GM23248 (cell line): ENCODE data around the gene GALNT2. TPM values are rescaled to one million over a fixed set of nuclear protein-coding genes. Genes with fewer than 3 reads are reported as not detected.

Experiments used
- DNase-seq: peaks from one replicate; pipeline ENCODE4 v3.0.0-alpha.2; 2015
- H2AFZ ChIP-seq: fragments of 200-600 bp; sonication (generic); 2 replicates; pipeline ENCODE4 v1.6.1; 2016; ENCODE audit warnings: antibody characterized with exemption
- H3F3A ChIP-seq: fragments of 200-600 bp; sonication (generic); 2 replicates; pipeline ENCODE4 v1.6.1; 2016; ENCODE audit warnings: mild to moderate bottlenecking, antibody characterized with exemption, mixed run types; ENCODE audit not compliant: insufficient read depth
- H3K27ac ChIP-seq: fragments of 200-600 bp; sonication (generic); 2 replicates; pipeline ENCODE4 v1.5.1; 2016; ENCODE audit warnings: mild to moderate bottlenecking
- H3K27me3 ChIP-seq: fragments of 200-600 bp; sonication (generic); replicated peaks from 2 replicates; pipeline ENCODE4 v1.6.1; 2016; ENCODE audit warnings: mild to moderate bottlenecking; ENCODE audit not compliant: insufficient read depth
- H3K36me3 ChIP-seq: fragments of 200-600 bp; sonication (generic); 2 replicates; pipeline ENCODE4 v1.6.1; 2016; ENCODE audit warnings: low read depth, mild to moderate bottlenecking
- H3K4me1 ChIP-seq: fragments of 200-600 bp; sonication (generic); 2 replicates; pipeline ENCODE4 v1.6.1; 2016; ENCODE audit warnings: mild to moderate bottlenecking; ENCODE audit not compliant: insufficient read depth
- H3K4me2 ChIP-seq: fragments of 200-600 bp; sonication (generic); one replicate; pipeline ENCODE4 v1.6.1; 2016; ENCODE audit warnings: mild to moderate bottlenecking; ENCODE audit not compliant: unreplicated experiment
- H3K4me3 ChIP-seq: fragments of 200-600 bp; sonication (generic); 2 replicates; pipeline ENCODE4 v1.5.1; 2016; ENCODE audit warnings: mild to moderate bottlenecking
- H3K79me2 ChIP-seq: fragments of 200-600 bp; sonication (generic); 2 replicates; pipeline ENCODE4 v1.6.1; 2016; ENCODE audit warnings: mild to moderate bottlenecking; ENCODE audit not compliant: insufficient read depth
- H3K9ac ChIP-seq: fragments of 200-600 bp; sonication (generic); 2 replicates; pipeline ENCODE4 v1.6.1; 2016; ENCODE audit warnings: mild to moderate bottlenecking
- H3K9me2 ChIP-seq: fragments of 200-600 bp; sonication (generic); 2 replicates; pipeline ENCODE4 v1.6.1; 2016; ENCODE audit warnings: mixed run types, mild to moderate bottlenecking, moderate library complexity; ENCODE audit not compliant: insufficient read depth
- H3K9me3 ChIP-seq: fragments of 200-600 bp; sonication (generic); one replicate; pipeline ENCODE4 v1.6.1; 2017; ENCODE audit warnings: low read depth
- H4K20me1 ChIP-seq: fragments of 200-600 bp; sonication (generic); 2 replicates; pipeline ENCODE4 v1.6.0; 2016; ENCODE audit not compliant: insufficient read depth
- EZH2 ChIP-seq: fragments of 200-600 bp; sonication (generic); IDR thresholded peaks from 2 replicates; pipeline ENCODE4 v1.6.1; 2018; ENCODE audit warnings: antibody characterized with exemption, mild to moderate bottlenecking; ENCODE audit not compliant: insufficient read depth, poor library complexity, severe bottlenecking
- EZH2phosphoT487 ChIP-seq: fragments of 200-600 bp; sonication (generic); IDR thresholded peaks from 2 replicates; pipeline ENCODE4 v1.6.1; 2018; ENCODE audit warnings: antibody characterized with exemption, moderate library complexity, mild to moderate bottlenecking, low read depth; ENCODE audit not compliant: insufficient read depth
- WGBS, 2 experiments: methylation state at CpG; one replicate each; pipeline ENCODE4 v1.1.6; 2015 to 2017; ENCODE audit warnings: low lambda C conversion rate in 2 of 2, low coverage in 1 of 2; ENCODE audit errors: missing lambda C conversion rate in 2 of 2; 5-methylcytosine and 5-hydroxymethylcytosine counted together
- in situ Hi-C: fragments of 300-500 bp; cut with MboI; formaldehyde crosslinking; loops from 2 replicates; pipeline ENCODE4 v1.15.0; 2020
- polyA plus RNA-seq: library from polyadenylated mRNA; unstranded; fragments of >200 nt; fragmentation: Nextera tagmentation; extraction: Ambion mirVana; gene quantifications from 2 replicates; pipeline ENCODE4 v1.2.1, GENCODE V29; 2016
- total RNA-seq: library from RNA; depleted of rRNA; stranded (reverse); fragments of >200 nt; shearing (Covaris generic); gene quantifications from 2 replicates; pipeline ENCODE4 v1.2.3, GENCODE V29; 2014

GALNT2 gene
- total and polyA plus RNA-seq, 2 experiments from 2014 or later: 111 to 124 TPM

- H3K4me1 ChIP-seq: peaks cover 26% of the 10 kb centered on the region
- no peak for TF ChIP-seq EZH2
- no peak for TF ChIP-seq EZH2phosphoT487
- in situ Hi-C loops: no loop called here
- H3K9me3 ChIP-seq: no peaks in the 10 kb centered on the region
- peaks cover 2% of the 10 kb centered on the region; the same call in 1 of the 2 replicates for H4K20me1 ChIP-seq
- peaks cover 13% of the 10 kb centered on the region for H3F3A ChIP-seq
- 0 out of 2 replicates have a peak overlapping the region, but pooled peaks have one; percentile 24 for H2AFZ ChIP-seq
- peak overlapping the region; percentile 72 for H3K4me2 ChIP-seq
- WGBS, 2 experiments: 78 to 79% methylated on average over 15 of the region's 15 CpGs
- peak overlapping the region; percentile 72 for H3K9ac ChIP-seq
- peak overlapping the region; percentile 43 for H3K4me3 ChIP-seq
- H3K36me3 ChIP-seq: no peaks in the 10 kb centered on the region
- H3K27ac ChIP-seq: peak overlapping the region; percentile 88
- H3K9me2 ChIP-seq: no peaks in the 10 kb centered on the region
- DNase-seq: no peak
- H3K79me2 ChIP-seq: peaks cover 97% of the 10 kb centered on the region
- no peaks in the 10 kb centered on the region for H3K27me3 ChIP-seq
These were observed 47.2 kb downstream of the GALNT2 start for GRCh38 chr1:230114237-230114651.

- H3K27me3 ChIP-seq: no peaks in the 10 kb centered on the region
- H3K9ac ChIP-seq: no peak overlapping the region
- H3K4me3 ChIP-seq: no peak overlapping the region
- in situ Hi-C loops: no loop called here
- no peak for DNase-seq
- peaks cover 13% of the 10 kb centered on the region for H3F3A ChIP-seq
- peaks cover 18% of the 10 kb centered on the region for H3K4me1 ChIP-seq
- WGBS, 2 experiments: 93 to 94% methylated on average over 6 of the region's 6 CpGs
- H3K79me2 ChIP-seq: peaks cover 96% of the 10 kb centered on the region
- no peak overlapping the region for H2AFZ ChIP-seq
- no peak overlapping the region for H3K4me2 ChIP-seq
- no peaks in the 10 kb centered on the region for H3K9me3 ChIP-seq
- no peaks in the 10 kb centered on the region for H3K36me3 ChIP-seq
- TF ChIP-seq EZH2phosphoT487: no peak
- H3K9me2 ChIP-seq: no peaks in the 10 kb centered on the region
- H4K20me1 ChIP-seq: no peaks in the 10 kb centered on the region
- H3K27ac ChIP-seq: no peak overlapping the region
These were observed 50.7 kb downstream of the GALNT2 start for GRCh38 chr1:230117694-230118093.

DNA sequence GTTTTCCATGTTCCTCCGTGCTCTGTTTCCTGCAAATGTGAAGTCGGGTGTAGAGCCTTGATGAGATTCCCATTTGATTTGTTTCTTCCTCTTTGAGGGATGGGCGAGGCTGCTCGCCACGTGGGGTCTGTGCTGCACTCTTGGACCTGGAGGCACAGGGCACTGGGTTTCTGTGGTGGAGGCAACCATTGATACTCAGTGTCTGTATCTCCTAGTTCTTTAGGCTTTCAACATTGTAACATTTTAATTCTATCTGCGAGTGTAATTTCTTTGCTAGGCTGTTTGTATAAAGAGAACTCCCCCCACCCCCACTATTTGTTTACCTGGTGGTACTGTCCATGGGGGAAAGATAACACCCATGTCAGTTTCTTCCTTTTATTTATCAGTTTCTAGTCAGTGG, 52.3 kb downstream of the GALNT2 start:
- in situ Hi-C loops: no loop called here
- TF ChIP-seq EZH2phosphoT487: no peak
- TF ChIP-seq EZH2: no peak
- H3K9me3 ChIP-seq: no peaks in the 10 kb centered on the region
- H3K9me2 ChIP-seq: no peaks in the 10 kb centered on the region
- DNase-seq: no peak
- H3K4me3 ChIP-seq: no peak overlapping the region
- H3K27me3 ChIP-seq: no peaks in the 10 kb centered on the region
- no peak overlapping the region for H2AFZ ChIP-seq
- peaks cover 5% of the 10 kb centered on the region; the same call in 1 of the 2 replicates for H4K20me1 ChIP-seq
- H3K9ac ChIP-seq: no peak overlapping the region
- peaks cover 99% of the 10 kb centered on the region for H3K79me2 ChIP-seq
- H3K27ac ChIP-seq: no peak overlapping the region
- H3K4me1 ChIP-seq: peaks cover 3% of the 10 kb centered on the region
- H3K4me2 ChIP-seq: no peak overlapping the region
- peaks cover 11% of the 10 kb centered on the region for H3F3A ChIP-seq
- H3K36me3 ChIP-seq: no peaks in the 10 kb centered on the region
- 89 to 93% methylated on average over 6 of the region's 6 CpGs for WGBS, 2 experiments

DNA sequence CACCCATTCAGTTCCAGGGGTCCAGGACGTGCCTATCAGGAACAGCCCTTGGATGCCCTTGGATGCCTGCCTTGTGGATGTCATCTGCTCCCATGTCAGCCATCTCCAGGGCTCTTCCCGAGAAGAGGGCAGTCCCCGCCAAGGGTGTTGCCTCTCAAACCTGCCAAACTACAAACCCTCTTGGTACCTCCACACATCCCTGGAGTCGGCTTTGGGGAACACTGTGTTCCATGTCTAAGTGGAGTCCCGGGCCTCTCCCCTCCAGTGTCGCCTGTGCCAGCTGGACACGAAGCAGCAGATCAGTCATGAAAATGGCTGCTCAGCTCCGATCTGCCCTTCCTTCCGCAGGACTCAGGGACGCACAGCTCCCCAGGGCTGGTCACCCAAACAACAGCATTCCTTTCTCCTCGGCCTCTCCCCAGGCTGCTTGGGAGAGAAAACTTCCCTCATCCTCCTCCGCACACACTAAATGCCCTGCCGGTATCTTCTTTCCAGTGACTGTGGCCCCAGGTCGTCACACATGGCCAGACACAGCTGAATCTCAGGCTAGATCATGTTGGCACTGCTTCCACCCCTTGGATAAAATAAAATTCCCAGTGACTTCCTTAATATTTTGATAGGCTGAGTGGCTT, 53.4 kb downstream of the GALNT2 start:
- H3F3A ChIP-seq: 0 out of 2 replicates have a peak, but pooled peaks cover 2% of the 10 kb centered on the region
- H3K4me1 ChIP-seq: peaks cover 11% of the 10 kb centered on the region
- TF ChIP-seq EZH2: no peak
- TF ChIP-seq EZH2phosphoT487: no peak
- H3K9me3 ChIP-seq: no peaks in the 10 kb centered on the region
- H3K9me2 ChIP-seq: no peaks in the 10 kb centered on the region
- in situ Hi-C loops: no loop called here
- H3K9ac ChIP-seq: peak overlapping the region; percentile 61
- no peaks in the 10 kb centered on the region for H3K36me3 ChIP-seq
- H3K27ac ChIP-seq: peak overlapping the region; percentile 65
- peak overlapping the region; percentile 62 for H2AFZ ChIP-seq
- DNase-seq: peak; percentile 29
- peaks cover 99% of the 10 kb centered on the region for H3K79me2 ChIP-seq
- 31 to 38% methylated on average over 14 of the region's 14 CpGs for WGBS, 2 experiments
- no peaks in the 10 kb centered on the region for H3K27me3 ChIP-seq
- H3K4me2 ChIP-seq: peak overlapping the region; percentile 7
- no peak overlapping the region for H3K4me3 ChIP-seq
- H4K20me1 ChIP-seq: peaks cover 5% of the 10 kb centered on the region; the same call in 1 of the 2 replicates
